HG02763 (cell line): Measurements from ENCODE around the gene CERS6.
"Not testable (repeated sequence)": the region's sequence is repeated elsewhere in the genome, so short reads cannot be mapped to it uniquely, and the experiment has no call there.

ENCODE experiments used
- ATAC-seq: cut with Tn5 transposase; IDR thresholded peaks from one replicate; pipeline ENCODE4 v1.9.1; 2021; ENCODE audit warnings: mild to moderate bottlenecking, moderate library complexity; ENCODE audit not compliant: unreplicated experiment

CERS6 gene

GRCh38 chr2:168753765-168754329 lies 297.8 kb downstream of the CERS6 start:
- ATAC-seq: no peak

- ATAC-seq: no peak
These were observed 301.2 kb downstream of the CERS6 start for GRCh38 chr2:168757223-168757622.

- ATAC-seq: no peak
These were observed 303.1 kb downstream of the CERS6 start for GRCh38 chr2:168758970-168759820.

- ATAC-seq: no peak
These were observed 309.3 kb downstream of the CERS6 start for GRCh38 chr2:168765401-168765800.

- no peak for ATAC-seq
These were observed 310.5 kb downstream of the CERS6 start for GRCh38 chr2:168766600-168766999.

- ATAC-seq: no peak
These were observed 311.2 kb downstream of the CERS6 start for GRCh38 chr2:168767258-168767657.

GRCh38 chr2:168768357-168768756 lies 312.3 kb downstream of the CERS6 start:
- not testable (repeated sequence) for ATAC-seq

- no peak for ATAC-seq
These were observed 314.7 kb downstream of the CERS6 start for GRCh38 chr2:168770796-168771195.

GRCh38 chr2:168772704-168773103 lies 316.6 kb downstream of the CERS6 start:
- ATAC-seq: no peak

- ATAC-seq: no peak
These were observed 317.1 kb downstream of the CERS6 start for GRCh38 chr2:168773128-168773527.

GRCh38 chr2:168773719-168774521 lies 317.8 kb downstream of the CERS6 start:
- no peak for ATAC-seq

GRCh38 chr2:168775837-168776236 lies 319.8 kb downstream of the CERS6 start:
- ATAC-seq: no peak

GRCh38 chr2:168780669-168781071 lies 324.6 kb downstream of the CERS6 start:
- ATAC-seq: no peak

GRCh38 chr2:168781191-168781817 lies 325.2 kb downstream of the CERS6 start:
- ATAC-seq: no peak

- ATAC-seq: no peak
These were observed 326.2 kb downstream of the CERS6 start for GRCh38 chr2:168782271-168782670.

- no peak for ATAC-seq
These were observed 328.9 kb downstream of the CERS6 start for GRCh38 chr2:168784993-168785392.

GRCh38 chr2:168787098-168787781 lies 331.2 kb downstream of the CERS6 start:
- no peak for ATAC-seq

GRCh38 chr2:168787782-168788376 lies 331.8 kb downstream of the CERS6 start:
- no peak for ATAC-seq

- ATAC-seq: no peak
These were observed 333.7 kb downstream of the CERS6 start for GRCh38 chr2:168789776-168790175.

GRCh38 chr2:168790226-168790902 lies 334.3 kb downstream of the CERS6 start:
- ATAC-seq: no peak
